ENCODE data around the gene PLEKHA6.
"Not testable (repeated sequence)": the region's sequence is repeated elsewhere in the genome, so short reads cannot be mapped to it uniquely, and the experiment has no call there.

Gene PLEKHA6

GRCh38 chr1:204340081-204340889 lies 19.4 kb downstream of the PLEKHA6 start:
- TF ChIP-seq ZNF274 (IDR thresholded peaks at IDR 0.05; ENCODE audit: low read depth, low read length): no peak
- no peak overlapping the region for H3K4me3 ChIP-seq (ENCODE audit: low read length)

GRCh38 chr1:204339541-204339940 lies 20.2 kb downstream of the PLEKHA6 start:
- TF ChIP-seq ZNF274 (IDR thresholded peaks at IDR 0.05; ENCODE audit: low read depth, low read length): no peak
- H3K4me3 ChIP-seq (ENCODE audit: low read length): no peak overlapping the region

DNA sequence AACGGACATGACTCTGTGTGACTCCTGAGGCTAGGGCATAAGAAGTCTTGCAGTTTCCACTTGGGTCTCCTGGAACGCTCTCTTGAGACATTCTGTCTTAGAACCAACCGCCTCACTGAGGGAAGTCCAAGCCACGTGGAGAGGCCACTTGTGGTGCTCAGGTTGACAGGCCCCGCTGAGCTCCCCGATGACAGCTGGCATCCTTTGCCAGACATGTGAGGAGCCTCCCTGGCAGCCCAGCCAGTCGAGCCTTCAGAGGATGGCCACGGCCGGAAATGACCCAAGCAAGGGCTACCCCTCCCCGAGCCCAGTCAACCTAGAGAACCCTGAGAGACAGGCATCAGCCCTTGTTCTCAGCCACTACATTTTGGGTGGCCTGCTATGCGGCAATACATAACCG lies 20.7 kb downstream of the PLEKHA6 start:
- TF ChIP-seq ZNF274 (IDR thresholded peaks at IDR 0.05; ENCODE audit: low read depth, low read length): no peak
- no peak overlapping the region for H3K4me3 ChIP-seq (ENCODE audit: low read length)

GRCh38 chr1:204338360-204338759 lies 21.4 kb downstream of the PLEKHA6 start:
- TF ChIP-seq ZNF274 (IDR thresholded peaks at IDR 0.05; ENCODE audit: low read depth, low read length): no peak
- H3K4me3 ChIP-seq (ENCODE audit: low read length): no peak overlapping the region

GRCh38 chr1:204337583-204337982 lies 22.1 kb downstream of the PLEKHA6 start:
- no peak for TF ChIP-seq ZNF274 (IDR thresholded peaks at IDR 0.05; ENCODE audit: low read depth, low read length)

GRCh38 chr1:204337036-204337429 lies 22.7 kb downstream of the PLEKHA6 start:
- no peak for TF ChIP-seq ZNF274 (IDR thresholded peaks at IDR 0.05; ENCODE audit: low read depth, low read length)
- no peak overlapping the region for H3K4me3 ChIP-seq (ENCODE audit: low read length)

More at GRCh38 chr1:204337583-204337982, 22.1 kb downstream of the PLEKHA6 start:
- H3K4me3 ChIP-seq (ENCODE audit: low read length): no peak overlapping the region

- no peak overlapping the region for H3K4me3 ChIP-seq (ENCODE audit: low read length)
- TF ChIP-seq ZNF274 (IDR thresholded peaks at IDR 0.05; ENCODE audit: low read depth, low read length): no peak
Measured at GRCh38 chr1:204336421-204337035, 23.2 kb downstream of the PLEKHA6 start.

DNA sequence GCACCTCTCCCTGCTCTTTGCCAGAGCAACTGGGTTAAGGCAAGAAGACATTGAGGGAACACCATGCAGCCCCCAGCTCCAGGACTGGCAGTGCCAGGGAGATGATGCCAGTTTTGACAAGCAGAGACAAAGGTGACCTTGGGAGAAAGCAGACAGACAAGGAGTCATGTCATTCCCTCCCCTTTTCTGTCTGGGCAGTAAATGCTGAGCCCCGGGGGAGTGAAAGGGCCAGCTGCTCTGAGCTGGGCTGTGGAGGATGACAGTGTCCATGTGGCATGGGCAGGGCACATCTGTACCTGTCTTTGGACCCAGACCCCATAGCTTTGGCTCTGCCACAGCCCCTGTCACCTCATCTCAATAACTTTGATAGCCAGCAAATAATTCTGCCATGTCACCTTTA lies 24.2 kb downstream of the PLEKHA6 start:
- TF ChIP-seq ZNF274 (IDR thresholded peaks at IDR 0.05; ENCODE audit: low read depth, low read length): no peak
- no peak overlapping the region for H3K4me3 ChIP-seq (ENCODE audit: low read length)

GRCh38 chr1:204335085-204335484 lies 24.6 kb downstream of the PLEKHA6 start:
- TF ChIP-seq ZNF274 (IDR thresholded peaks at IDR 0.05; ENCODE audit: low read depth, low read length): no peak
- no peak overlapping the region for H3K4me3 ChIP-seq (ENCODE audit: low read length)

GRCh38 chr1:204334455-204334854 lies 25.3 kb downstream of the PLEKHA6 start:
- no peak for TF ChIP-seq ZNF274 (IDR thresholded peaks at IDR 0.05; ENCODE audit: low read depth, low read length)
- no peak overlapping the region for H3K4me3 ChIP-seq (ENCODE audit: low read length)

DNA sequence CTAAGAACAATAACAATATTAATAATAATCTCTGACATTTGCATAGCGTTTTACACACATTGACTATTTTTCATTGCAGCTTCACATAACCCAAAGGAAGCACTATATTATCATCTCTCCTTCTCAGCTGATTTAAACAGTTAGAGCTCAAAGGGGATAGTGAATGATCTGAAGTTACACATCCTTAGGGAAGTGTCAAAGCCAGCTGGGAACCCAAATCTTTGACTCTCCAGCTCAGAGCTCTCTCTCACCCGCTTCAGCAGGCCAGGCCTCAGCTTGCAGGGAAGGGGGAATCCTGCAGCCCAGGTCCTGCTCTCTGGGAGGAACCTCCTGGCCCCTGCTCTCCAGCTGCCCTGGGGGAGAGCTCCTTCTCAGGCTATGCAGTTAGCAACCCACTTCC lies 26.3 kb downstream of the PLEKHA6 start:
- TF ChIP-seq ZNF274 (IDR thresholded peaks at IDR 0.05; ENCODE audit: low read depth, low read length): no peak
- H3K4me3 ChIP-seq (ENCODE audit: low read length): no peak overlapping the region

- no peak for TF ChIP-seq ZNF274 (IDR thresholded peaks at IDR 0.05; ENCODE audit: low read depth, low read length)
- H3K4me3 ChIP-seq (ENCODE audit: low read length): no peak overlapping the region
Measured at GRCh38 chr1:204331847-204332487, 27.8 kb downstream of the PLEKHA6 start.

DNA sequence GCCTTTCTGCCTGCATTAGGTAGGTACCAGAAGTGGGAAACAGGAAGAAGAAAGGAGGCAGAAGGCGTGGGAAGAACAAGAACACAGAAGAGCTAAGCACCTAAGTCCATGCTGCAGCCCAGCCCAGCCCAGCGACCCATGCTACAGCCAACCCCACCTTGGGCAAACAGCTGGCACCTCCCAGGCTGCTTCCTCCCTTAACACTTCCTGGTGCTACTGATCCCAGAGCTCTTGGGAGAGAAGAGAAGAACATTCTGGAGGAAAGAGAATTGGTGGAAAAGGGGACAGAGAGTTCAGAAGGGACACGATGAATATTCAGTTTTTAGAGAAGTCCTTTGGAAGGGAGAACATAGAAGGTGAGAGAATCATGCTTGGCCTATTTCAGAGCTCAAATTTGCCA lies 28.5 kb downstream of the PLEKHA6 start:
- H3K4me3 ChIP-seq (ENCODE audit: low read length): no peak overlapping the region
- no peak for TF ChIP-seq ZNF274 (IDR thresholded peaks at IDR 0.05; ENCODE audit: low read depth, low read length)

GRCh38 chr1:204327870-204328269 lies 31.9 kb downstream of the PLEKHA6 start:
- not testable (repeated sequence) for H3K4me3 ChIP-seq (ENCODE audit: low read length)

DNA sequence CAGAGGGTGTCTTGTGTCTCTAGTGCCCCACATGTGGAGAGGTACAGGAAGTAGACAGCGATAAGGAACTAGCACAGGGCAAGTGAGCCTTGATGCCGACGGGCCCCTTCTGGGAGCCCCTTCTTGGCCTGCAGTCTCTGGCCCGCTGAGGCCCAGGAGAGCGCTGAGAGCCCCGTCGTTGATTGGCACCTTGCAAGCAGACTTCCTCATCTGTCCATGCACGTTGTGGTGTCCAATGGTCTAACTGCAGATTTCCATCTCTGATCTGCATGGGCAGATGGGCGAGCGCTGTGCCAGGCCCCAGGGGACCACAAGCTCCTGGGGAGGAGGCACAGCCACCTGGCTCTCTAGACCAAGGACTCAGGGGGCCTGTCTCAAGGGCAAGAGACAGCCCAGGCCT lies 32.4 kb downstream of the PLEKHA6 start:
- no peak overlapping the region for H3K4me3 ChIP-seq (ENCODE audit: low read length)
- no peak for TF ChIP-seq ZNF274 (IDR thresholded peaks at IDR 0.05; ENCODE audit: low read depth, low read length)
